Thyroid gland (tissue), 4 donors: Measurements from ENCODE around the gene NR2C2.

Source experiments
- CTCF ChIP-seq, 6 experiments: fragments of 200-600 bp in 3 of 6; fragments of 450-650 bp in 3 of 6; sonication (generic) in 3 of 6; IDR thresholded peaks; one replicate each; pipeline ENCODE4 v1.5.1; 2016 to 2019; ENCODE audit warnings: antibody characterized with exemption in 6 of 6, mild to moderate bottlenecking in 2 of 6, inconsistent platforms in 1 of 6, moderate library complexity in 1 of 6
- POLR2A ChIP-seq, 2 donors: fragments of 450-650 bp; IDR thresholded peaks; one replicate each; pipeline ENCODE4 v1.6.1; 2017; ENCODE audit warnings: antibody characterized with exemption in 2 of 2, mild to moderate bottlenecking in 2 of 2, moderate library complexity in 1 of 2

- no peak for TF ChIP-seq CTCF (IDR thresholded peaks at IDR 0.05)
- TF ChIP-seq POLR2A (IDR thresholded peaks at IDR 0.05): no peak
Measured at GRCh38 chr3:15055019-15055557, 107.7 kb downstream of the NR2C2 start.
